Mesodermal cell (in vitro differentiated cells): ENCODE measurements around the gene DYDC2.
"Not testable (repeated sequence)": the region's sequence is repeated elsewhere in the genome, so short reads cannot be mapped to it uniquely, and the experiment has no call there.

ENCODE experiments used
- H3K27ac ChIP-seq: 2 replicates; pipeline ENCODE4 v1.7.0; 2013; ENCODE audit warnings: mild to moderate bottlenecking, low read depth, low read length, moderate library complexity; ENCODE audit not compliant: severe bottlenecking
- H3K36me3 ChIP-seq: 2 replicates; pipeline ENCODE4 v1.7.1; 2013; ENCODE audit warnings: mild to moderate bottlenecking, low read length, moderate library complexity; ENCODE audit not compliant: control insufficient read depth, insufficient read depth
- H3K4me1 ChIP-seq: one replicate; pipeline ENCODE4 v1.7.1; 2013; ENCODE audit warnings: mild to moderate bottlenecking, low read length; ENCODE audit not compliant: insufficient read depth, control insufficient read depth, poor library complexity, severe bottlenecking
- H3K4me3 ChIP-seq: 2 replicates; pipeline ENCODE4 v1.7.0; 2013; ENCODE audit warnings: low read length, control low read depth, mild to moderate bottlenecking; ENCODE audit not compliant: insufficient read depth, poor library complexity, severe bottlenecking; ENCODE audit errors: extremely low read depth
- H3K9me3 ChIP-seq: 2 replicates; pipeline ENCODE4 v1.7.1; 2013; ENCODE audit warnings: mild to moderate bottlenecking, low read length, moderate library complexity; ENCODE audit not compliant: control insufficient read depth
- WGBS, 2 experiments: methylation state at CpG; one replicate each; pipeline ENCODE4 v1.1.5; 2013; ENCODE audit warnings: missing lambda C conversion rate in 2 of 2; ENCODE audit not compliant: insufficient coverage in 2 of 2; 5-methylcytosine and 5-hydroxymethylcytosine counted together

DYDC2 gene

GRCh38 chr10:80411681-80412220 lies 55.2 kb downstream of the DYDC2 start:
- Histone ChIP-seq H3K9me3 (no peaks in the 10 kb centered on the region), H3K27ac (no peak overlapping the region), H3K36me3 (peaks cover 16% of the 10 kb centered on the region), H3K4me1 (peaks cover 39% of the 10 kb centered on the region), H3K4me3 (no peak overlapping the region)
- WGBS, 2 experiments: no CpG with 5 or more reads among the region's 1 CpG

DNA sequence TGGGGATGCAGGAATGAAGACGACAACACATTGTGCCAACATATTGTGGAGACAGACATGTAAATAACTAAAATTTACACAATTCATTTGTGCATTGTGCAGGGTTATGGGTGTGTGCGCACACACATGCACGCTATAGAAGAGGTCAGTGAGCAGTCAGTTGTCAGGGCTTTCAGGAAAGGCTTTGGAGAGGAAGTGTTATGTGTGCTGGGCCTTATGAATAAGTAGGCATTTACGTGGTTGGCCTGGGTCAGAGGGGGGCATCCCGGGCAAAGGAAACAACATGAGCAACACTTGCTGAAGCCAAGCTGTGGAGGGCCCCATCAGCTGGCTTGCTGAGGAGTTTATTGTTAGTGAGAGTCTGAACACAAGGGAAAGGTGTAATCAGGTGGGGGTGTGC lies 55.9 kb downstream of the DYDC2 start:
- Histone ChIP-seq H3K4me3 (no peak overlapping the region), H3K9me3 (no peaks in the 10 kb centered on the region), H3K27ac (no peak overlapping the region), H3K4me1 (peaks cover 41% of the 10 kb centered on the region), H3K36me3 (peaks cover 16% of the 10 kb centered on the region)
- WGBS, 2 experiments: 89 to 100% methylated on average over 4 of the region's 5 CpGs

- Histone ChIP-seq H3K4me1 (peaks cover 42% of the 10 kb centered on the region), H3K4me3 (no peak overlapping the region), H3K36me3 (peaks cover 19% of the 10 kb centered on the region), H3K27ac (peak overlapping the region; percentile 68), H3K9me3 (no peaks in the 10 kb centered on the region)
- WGBS, 2 experiments: 82 to 87% methylated on average over 10 to 12 of the region's 12 CpGs
Observed at GRCh38 chr10:80413271-80413996, 56.9 kb downstream of the DYDC2 start.

DNA sequence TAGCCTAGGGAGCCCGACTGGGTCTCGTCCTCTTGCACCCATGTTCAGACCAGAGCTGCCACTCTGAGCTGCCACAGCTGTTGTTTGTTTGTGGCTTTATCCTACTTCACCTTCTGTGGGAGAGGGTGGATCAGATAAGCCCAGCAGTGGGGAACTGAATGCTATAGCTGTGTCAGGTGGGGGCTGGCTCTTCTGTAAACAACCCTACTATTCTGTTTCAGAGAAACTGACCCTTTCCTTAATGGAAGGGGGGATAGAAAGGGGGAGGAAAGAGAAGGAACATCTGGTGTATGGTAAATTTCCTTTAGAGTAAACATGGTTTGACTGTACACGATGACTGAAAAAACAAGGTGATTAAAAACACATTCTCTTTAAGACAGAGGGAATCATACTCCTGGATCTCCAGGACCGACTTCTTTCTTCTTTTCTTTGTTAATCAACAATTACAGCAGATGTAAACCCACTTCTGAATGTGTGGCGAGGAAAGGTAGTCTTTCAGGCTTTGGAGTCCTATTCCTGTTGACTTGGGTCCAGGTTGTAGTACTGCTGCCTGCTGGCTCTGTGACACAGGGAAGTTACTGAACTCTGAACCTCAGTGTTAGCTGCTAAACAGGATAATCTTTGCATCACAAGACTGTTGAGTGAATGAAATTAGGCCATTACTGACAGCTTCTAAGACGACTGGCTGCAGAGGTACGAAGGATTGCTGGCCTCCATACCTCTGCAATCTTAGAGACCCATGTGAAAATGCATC lies 57.7 kb downstream of the DYDC2 start:
- Histone ChIP-seq H3K36me3 (peaks cover 21% of the 10 kb centered on the region), H3K27ac (peak overlapping the region; percentile 68), H3K9me3 (no peaks in the 10 kb centered on the region), H3K4me1 (peaks cover 42% of the 10 kb centered on the region), H3K4me3 (no peak overlapping the region)
- WGBS, 2 experiments: 94 to 95% methylated on average over 5 of the region's 7 CpGs

GRCh38 chr10:80415734-80416478 lies 59.3 kb downstream of the DYDC2 start:
- H3K4me3 ChIP-seq: no peak overlapping the region
- 84 to 96% methylated on average over 2 to 3 of the region's 3 CpGs for WGBS, 2 experiments
- peaks cover 42% of the 10 kb centered on the region for H3K4me1 ChIP-seq
- H3K9me3 ChIP-seq: no peaks in the 10 kb centered on the region
- H3K27ac ChIP-seq: peak overlapping the region; percentile 51
- peaks cover 24% of the 10 kb centered on the region for H3K36me3 ChIP-seq

- WGBS, 2 experiments: 42 to 60% methylated on average over 8 to 14 of the region's 15 CpGs
- Histone ChIP-seq H3K4me3 (no peak overlapping the region), H3K36me3 (peaks cover 30% of the 10 kb centered on the region), H3K9me3 (no peaks in the 10 kb centered on the region), H3K27ac (no peak overlapping the region), H3K4me1 (peaks cover 37% of the 10 kb centered on the region)
Observed at GRCh38 chr10:80416479-80417098, 60.0 kb downstream of the DYDC2 start.

- Histone ChIP-seq H3K36me3 (peaks cover 37% of the 10 kb centered on the region), H3K4me1 (peaks cover 37% of the 10 kb centered on the region)
- not testable (repeated sequence) for H3K9me3 ChIP-seq, H3K27ac ChIP-seq, H3K4me3 ChIP-seq
- WGBS, 2 experiments: 100% methylated on average over 1 of the region's 6 CpGs; no CpG with 5 or more reads in 1 of the 2 experiments
Observed at GRCh38 chr10:80417256-80417655, 60.7 kb downstream of the DYDC2 start.
